ENCODE results near the gene PLXNB1. TPM values are rescaled to one million over a fixed set of nuclear protein-coding genes. Genes with fewer than 3 reads are reported as not detected.

PLXNB1 gene
- total RNA-seq, 3 donors from 2014 or later = 60.2 to 182 (median 148) TPM

- no peaks in the 10 kb centered on the region for H3K27me3 ChIP-seq
- DNase-seq (ENCODE audit: low spot score in 2 of 2) = peak in 1 of 2 donors; percentile 33
- peak overlapping the region in 1 of 2 donors; percentile 7 for H3K27ac ChIP-seq
- no peaks in the 10 kb centered on the region for H3K9me3 ChIP-seq
- intact Hi-C loops (cut with DNase I; ENCODE audit: low total_unique reads) = loop anchor here (10.0 kb wide), 1 partner anchor 137 kb away; no protein-coding TSS in a partner anchor
- peaks cover 24% of the 10 kb centered on the region for H3K36me3 ChIP-seq
- no peak overlapping the region for H3K4me3 ChIP-seq
- TF ChIP-seq CTCF (IDR thresholded peaks at IDR 0.05) = no peak
- TF ChIP-seq POLR2A (IDR thresholded peaks at IDR 0.05) = no peak
- TF ChIP-seq POLR2AphosphoS5 (IDR thresholded peaks at IDR 0.05) = no peak
- H3K4me1 ChIP-seq = no peaks in the 10 kb centered on the region
Observed at GRCh38 chr3:48411606-48412374, 18.1 kb downstream of the PLXNB1 start.

GRCh38 chr3:48411041-48411588 lies 18.8 kb downstream of the PLXNB1 start:
- TF ChIP-seq POLR2A (IDR thresholded peaks at IDR 0.05) (no peak), POLR2AphosphoS5 (IDR thresholded peaks at IDR 0.05) (no peak), CTCF (IDR thresholded peaks at IDR 0.05) (no peak)
- peak; percentile 16 to 24 for DNase-seq (ENCODE audit: low spot score in 2 of 2)

GRCh38 chr3:48410205-48411040 lies 19.5 kb downstream of the PLXNB1 start:
- Histone ChIP-seq H3K4me3 (no peak overlapping the region), H3K27ac (no peak overlapping the region), H3K36me3 (peaks cover 17% of the 10 kb centered on the region), H3K27me3 (no peaks in the 10 kb centered on the region), H3K9me3 (no peaks in the 10 kb centered on the region), H3K4me1 (no peaks in the 10 kb centered on the region)
- no peak for TF ChIP-seq CTCF (IDR thresholded peaks at IDR 0.05)
- DNase-seq (ENCODE audit: low spot score in 2 of 2) = peak; percentile 15 to 43
- intact Hi-C loops (cut with DNase I; ENCODE audit: low total_unique reads) = loop anchor here (10.0 kb wide), 1 partner anchor 136 kb away; no protein-coding TSS in a partner anchor

More at GRCh38 chr3:48411041-48411588, 18.8 kb downstream of the PLXNB1 start:
- no peaks in the 10 kb centered on the region for H3K4me1 ChIP-seq
- no peaks in the 10 kb centered on the region for H3K9me3 ChIP-seq
- intact Hi-C loops (cut with DNase I; ENCODE audit: low total_unique reads) = loop anchor here (10.0 kb wide), 1 partner anchor 136 kb away; no protein-coding TSS in a partner anchor
- H3K27ac ChIP-seq = no peak overlapping the region
- H3K36me3 ChIP-seq = peaks cover 24% of the 10 kb centered on the region
- no peak overlapping the region for H3K4me3 ChIP-seq
- no peaks in the 10 kb centered on the region for H3K27me3 ChIP-seq

- DNase-seq (ENCODE audit: low spot score in 2 of 2) = peak; percentile 16 to 47
- no peaks in the 10 kb centered on the region for H3K27me3 ChIP-seq
- H3K27ac ChIP-seq = no peak overlapping the region
- peaks cover 12% of the 10 kb centered on the region for H3K36me3 ChIP-seq
- no peaks in the 10 kb centered on the region for H3K4me1 ChIP-seq
- intact Hi-C loops (cut with DNase I; ENCODE audit: low total_unique reads) = loop anchor here (10.0 kb wide), 1 partner anchor 135 kb away; no protein-coding TSS in a partner anchor
- TF ChIP-seq POLR2AphosphoS5 (IDR thresholded peaks at IDR 0.05) = no peak
- TF ChIP-seq CTCF (IDR thresholded peaks at IDR 0.05) = no peak
- no peak for TF ChIP-seq POLR2A (IDR thresholded peaks at IDR 0.05)
- H3K9me3 ChIP-seq = no peaks in the 10 kb centered on the region
- no peak overlapping the region for H3K4me3 ChIP-seq
Observed at GRCh38 chr3:48409291-48410201, 20.3 kb downstream of the PLXNB1 start.
